Measurements from ENCODE around the gene RTTN. TPM values are rescaled to one million over a fixed set of nuclear protein-coding genes. Genes with fewer than 3 reads are reported as not detected.

The RTTN gene
- total RNA-seq, 2 experiments from 2014 or later = 30.2 to 32.0 TPM

DNA sequence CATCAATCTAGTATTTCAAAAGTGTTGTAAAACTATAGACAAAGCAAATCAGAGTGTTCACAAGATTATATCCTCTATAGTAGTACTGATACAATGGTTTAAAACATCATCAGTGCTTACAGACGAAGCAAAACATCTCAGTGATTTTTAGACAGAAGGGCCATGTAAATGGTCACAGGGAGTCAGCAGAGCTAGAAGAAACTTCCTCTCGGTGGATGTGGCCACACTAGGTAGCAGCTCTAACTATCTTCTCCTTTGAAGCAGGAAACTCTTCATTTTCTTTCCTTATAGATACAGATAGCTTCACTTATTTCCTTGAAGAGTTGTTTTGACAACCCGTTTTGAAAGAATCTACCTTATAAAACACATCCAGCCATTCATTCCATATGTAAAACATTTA is 177.4 kb downstream of the RTTN start:
- Mint-ChIP-seq H3K4me1 (ENCODE audit: low read depth) (no peaks in the 10 kb centered on the region), H3K36me3 (ENCODE audit: low read depth) (peaks cover 39% of the 10 kb centered on the region), H3K27me3 (ENCODE audit: low read depth) (no peaks in the 10 kb centered on the region), H3K27ac (no peak overlapping the region), H3K4me3 (no peak overlapping the region), H3K9me3 (no peaks in the 10 kb centered on the region)
- DNase-seq = no peak
- intact Hi-C loops (cut with micrococcal nuclease) = no loop called here
- CTCF ChIA-PET = interaction anchor here (0.6 kb wide), 1 partner anchor 73 kb away, joined by 3 read pairs; no protein-coding TSS in a partner anchor

DNA sequence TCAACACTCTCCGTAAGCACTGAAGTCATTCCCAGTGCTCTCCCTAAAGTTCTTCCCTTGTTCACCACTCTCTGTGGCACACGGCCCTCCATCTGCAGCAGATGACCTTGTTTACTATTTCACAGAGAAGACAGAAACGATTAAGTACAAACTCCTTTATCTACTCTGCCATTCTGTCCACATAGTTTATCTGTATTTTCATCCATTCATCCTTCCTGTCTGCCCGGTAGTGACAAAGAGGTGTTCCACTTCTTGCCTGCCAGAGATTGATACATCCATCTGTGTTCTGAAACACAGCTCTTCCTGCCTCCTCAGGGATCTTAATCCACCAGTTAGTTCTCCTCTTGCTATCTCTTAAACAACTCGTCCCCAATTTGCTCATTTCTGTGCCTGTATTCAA is 179.9 kb downstream of the RTTN start:
- no peak for DNase-seq
- Mint-ChIP-seq H3K4me3 (no peak overlapping the region), H3K9me3 (no peaks in the 10 kb centered on the region), H3K27ac (no peak overlapping the region), H3K4me1 (ENCODE audit: low read depth) (no peaks in the 10 kb centered on the region), H3K36me3 (ENCODE audit: low read depth) (peaks cover 43% of the 10 kb centered on the region), H3K27me3 (ENCODE audit: low read depth) (no peaks in the 10 kb centered on the region)
- intact Hi-C loops (cut with micrococcal nuclease) = no loop called here
- CTCF ChIA-PET = no interaction called here

DNA sequence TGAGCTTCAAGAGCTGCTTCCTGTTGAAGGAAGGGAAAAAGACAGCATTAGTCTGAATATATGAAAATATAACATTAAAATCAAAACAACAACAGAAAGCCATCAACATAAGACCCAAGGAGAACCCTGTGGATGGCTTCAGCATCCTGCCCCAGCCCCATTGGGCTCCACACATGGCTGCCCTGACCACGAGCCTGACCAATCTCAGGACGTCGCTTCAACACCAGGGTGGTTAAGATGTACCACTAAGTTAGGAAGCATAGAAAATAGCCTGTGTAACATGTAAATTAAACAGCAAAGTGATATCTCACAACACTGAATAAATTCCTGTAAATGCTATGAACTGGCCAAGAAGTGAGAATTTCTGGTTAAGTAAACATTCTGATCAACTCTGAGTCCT is 180.7 kb downstream of the RTTN start:
- no peaks in the 10 kb centered on the region for H3K27me3 Mint-ChIP-seq (ENCODE audit: low read depth)
- H3K4me3 Mint-ChIP-seq = no peak overlapping the region
- no peak overlapping the region for H3K27ac Mint-ChIP-seq
- no peaks in the 10 kb centered on the region for H3K4me1 Mint-ChIP-seq (ENCODE audit: low read depth)
- CTCF ChIA-PET = no interaction called here
- H3K9me3 Mint-ChIP-seq = no peaks in the 10 kb centered on the region
- no peak for DNase-seq
- intact Hi-C loops (cut with micrococcal nuclease) = no loop called here
- peaks cover 41% of the 10 kb centered on the region for H3K36me3 Mint-ChIP-seq (ENCODE audit: low read depth)

DNA sequence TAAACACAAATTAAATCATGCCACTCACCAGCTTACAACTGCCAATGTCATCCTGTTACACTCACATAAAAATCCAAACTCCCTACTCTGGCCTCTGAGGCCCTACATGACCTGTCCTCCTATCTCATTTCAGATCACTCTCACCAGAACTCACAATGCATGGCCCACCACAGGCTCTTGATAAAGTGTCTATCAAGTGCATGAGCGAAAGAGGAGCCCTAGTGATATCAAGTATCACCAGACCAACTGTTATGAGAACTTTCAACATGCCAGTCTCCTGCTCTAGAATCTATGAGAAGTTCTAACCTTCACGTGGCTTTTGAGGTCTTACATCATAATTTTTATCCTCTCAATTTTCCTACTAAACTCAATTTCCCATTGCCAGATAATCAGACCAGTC is 181.4 kb downstream of the RTTN start:
- no peak for DNase-seq
- Mint-ChIP-seq H3K9me3 (no peaks in the 10 kb centered on the region), H3K4me3 (no peak overlapping the region), H3K27me3 (ENCODE audit: low read depth) (no peaks in the 10 kb centered on the region), H3K36me3 (ENCODE audit: low read depth) (peaks cover 38% of the 10 kb centered on the region), H3K4me1 (ENCODE audit: low read depth) (no peaks in the 10 kb centered on the region), H3K27ac (no peak overlapping the region)
- intact Hi-C loops (cut with micrococcal nuclease) = no loop called here
- CTCF ChIA-PET = no interaction called here

DNA sequence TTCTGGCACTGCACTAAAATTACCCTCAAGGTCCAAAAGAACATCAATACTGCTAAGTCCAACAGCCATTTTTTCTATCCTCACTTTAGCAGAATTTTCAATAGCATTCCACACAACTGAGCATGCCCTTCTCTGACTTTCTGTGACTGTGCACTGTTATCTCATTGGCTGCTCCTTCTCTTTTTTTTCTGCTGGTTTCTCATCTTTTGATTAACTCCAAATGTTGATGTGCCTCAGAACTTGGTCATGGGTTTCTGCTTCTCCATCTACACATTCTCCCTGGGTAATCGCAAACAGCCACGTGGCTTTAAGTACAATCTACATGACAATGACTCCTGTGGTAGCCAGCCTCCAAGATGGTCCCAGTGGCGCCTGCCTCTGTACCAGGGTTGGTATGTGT is 182.9 kb downstream of the RTTN start:
- intact Hi-C loops (cut with micrococcal nuclease) = no loop called here
- CTCF ChIA-PET = no interaction called here
- DNase-seq = no peak
- no peak overlapping the region for H3K27ac Mint-ChIP-seq
- no peaks in the 10 kb centered on the region for H3K4me1 Mint-ChIP-seq (ENCODE audit: low read depth)
- peaks cover 41% of the 10 kb centered on the region for H3K36me3 Mint-ChIP-seq (ENCODE audit: low read depth)
- H3K4me3 Mint-ChIP-seq = no peak overlapping the region
- H3K9me3 Mint-ChIP-seq = no peaks in the 10 kb centered on the region
- no peaks in the 10 kb centered on the region for H3K27me3 Mint-ChIP-seq (ENCODE audit: low read depth)

DNA sequence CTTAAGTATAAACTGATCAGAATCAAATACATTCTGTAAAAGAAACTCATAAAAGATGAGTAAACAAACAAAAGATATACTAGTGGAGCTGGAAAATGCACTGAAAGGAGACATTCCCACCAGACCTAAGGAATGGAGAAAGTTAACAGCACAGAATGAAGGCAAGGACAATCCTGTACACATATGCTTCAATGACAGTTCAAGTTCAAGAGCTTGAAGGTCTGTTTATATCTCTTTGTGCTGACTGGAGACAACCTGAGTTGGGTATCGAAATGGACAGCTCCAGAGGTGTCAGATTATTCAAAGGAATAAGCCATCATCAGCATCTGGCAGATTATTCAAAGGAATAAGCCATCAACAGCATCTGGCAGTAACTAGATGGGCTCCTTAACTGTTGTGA is 184.0 kb downstream of the RTTN start:
- Mint-ChIP-seq H3K9me3 (no peaks in the 10 kb centered on the region), H3K27ac (no peak overlapping the region), H3K4me3 (no peak overlapping the region), H3K4me1 (ENCODE audit: low read depth) (no peaks in the 10 kb centered on the region), H3K36me3 (ENCODE audit: low read depth) (peaks cover 42% of the 10 kb centered on the region), H3K27me3 (ENCODE audit: low read depth) (no peaks in the 10 kb centered on the region)
- intact Hi-C loops (cut with micrococcal nuclease) = no loop called here
- CTCF ChIA-PET = no interaction called here
- no peak for DNase-seq

DNA sequence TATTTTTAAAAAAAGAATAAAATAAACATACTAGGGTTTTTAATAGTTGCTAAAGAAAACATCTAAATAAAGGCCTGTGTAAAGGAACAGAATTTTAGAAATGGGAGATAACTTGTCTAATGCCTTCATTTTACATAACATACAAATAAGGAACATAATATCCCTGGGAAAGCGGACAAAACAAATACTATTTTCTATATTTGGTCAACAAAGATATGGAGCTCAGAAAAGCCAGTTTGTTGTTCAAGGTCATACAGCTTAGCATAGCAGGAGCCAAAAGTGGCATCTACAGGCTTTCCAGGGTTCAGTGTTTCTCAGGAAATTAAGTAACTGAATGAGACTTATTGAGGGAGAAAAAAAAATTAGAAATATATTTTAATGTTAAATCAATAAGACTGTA is 184.4 kb downstream of the RTTN start:
- Mint-ChIP-seq H3K4me1 (ENCODE audit: low read depth) (no peaks in the 10 kb centered on the region), H3K27me3 (ENCODE audit: low read depth) (no peaks in the 10 kb centered on the region), H3K36me3 (ENCODE audit: low read depth) (peaks cover 43% of the 10 kb centered on the region), H3K4me3 (no peak overlapping the region), H3K27ac (no peak overlapping the region), H3K9me3 (no peaks in the 10 kb centered on the region)
- intact Hi-C loops (cut with micrococcal nuclease) = no loop called here
- DNase-seq = no peak
- CTCF ChIA-PET = no interaction called here

DNA sequence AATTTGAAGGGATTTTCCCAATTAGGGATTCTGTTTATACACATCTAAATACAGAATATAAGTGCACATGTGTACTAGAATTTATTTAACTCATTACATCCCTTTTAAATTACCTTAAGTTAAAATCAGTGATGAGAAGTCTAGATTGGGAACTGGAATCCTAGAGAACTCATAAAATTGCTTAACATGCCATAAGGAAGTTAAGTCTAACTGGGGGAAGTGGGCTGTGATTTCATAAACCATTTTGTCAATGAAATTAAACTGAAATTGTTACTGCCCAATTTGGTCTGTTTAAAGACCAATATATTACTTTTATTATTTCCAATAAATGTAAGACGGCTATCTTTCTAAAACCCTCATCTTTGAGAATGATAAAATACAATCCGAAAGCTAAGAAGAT is 185.5 kb downstream of the RTTN start:
- Mint-ChIP-seq H3K4me1 (ENCODE audit: low read depth) (no peaks in the 10 kb centered on the region), H3K9me3 (no peaks in the 10 kb centered on the region), H3K4me3 (no peak overlapping the region), H3K27ac (no peak overlapping the region), H3K36me3 (ENCODE audit: low read depth) (peaks cover 46% of the 10 kb centered on the region), H3K27me3 (ENCODE audit: low read depth) (no peaks in the 10 kb centered on the region)
- DNase-seq = no peak
- intact Hi-C loops (cut with micrococcal nuclease) = no loop called here
- CTCF ChIA-PET = no interaction called here

DNA sequence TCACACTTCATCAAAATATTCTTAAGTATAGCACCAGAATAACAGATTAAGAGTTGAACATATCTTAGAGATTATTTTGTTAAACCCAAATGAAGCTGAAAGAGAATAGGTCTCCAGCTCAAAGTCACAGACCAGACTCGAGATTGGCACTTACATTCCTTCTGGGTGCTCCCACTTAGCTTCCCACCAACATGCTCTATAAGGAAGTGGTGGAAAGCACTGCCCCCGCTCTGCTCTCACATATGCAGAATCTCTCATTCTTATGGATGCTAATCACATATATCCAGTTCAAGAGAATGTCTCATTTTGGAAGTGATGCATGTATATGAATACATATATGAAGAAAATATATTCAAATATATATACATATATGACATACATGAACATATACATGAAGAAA is 186.4 kb downstream of the RTTN start:
- DNase-seq = no peak
- Mint-ChIP-seq H3K27ac (no peak overlapping the region), H3K36me3 (ENCODE audit: low read depth) (peaks cover 42% of the 10 kb centered on the region), H3K4me3 (no peak overlapping the region), H3K9me3 (no peaks in the 10 kb centered on the region), H3K4me1 (ENCODE audit: low read depth) (no peaks in the 10 kb centered on the region), H3K27me3 (ENCODE audit: low read depth) (no peaks in the 10 kb centered on the region)
- CTCF ChIA-PET = interaction anchor here (0.6 kb wide), 1 partner anchor 189 kb away, joined by 4 read pairs; no protein-coding TSS in a partner anchor
- intact Hi-C loops (cut with micrococcal nuclease) = no loop called here

DNA sequence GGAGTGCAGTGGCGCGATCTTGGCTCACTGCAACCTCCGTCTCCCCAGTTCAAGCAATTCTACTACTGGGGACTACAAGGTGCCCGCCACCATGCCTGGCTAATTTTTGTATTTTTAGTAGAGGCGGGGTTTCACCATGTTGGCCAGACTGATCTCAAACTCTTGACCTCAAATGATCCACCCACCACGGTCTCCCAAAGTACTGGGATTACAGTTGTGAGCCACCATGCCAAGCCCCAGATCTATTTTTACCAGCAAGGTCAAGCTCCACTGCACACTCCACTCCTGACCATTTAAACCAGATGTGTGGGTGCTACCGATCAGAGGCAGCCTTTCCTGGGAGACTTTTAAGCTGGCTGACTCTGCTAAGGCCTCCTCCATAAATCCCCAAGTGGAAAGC is 190.4 kb downstream of the RTTN start:
- no peaks in the 10 kb centered on the region for H3K27me3 Mint-ChIP-seq (ENCODE audit: low read depth)
- intact Hi-C loops (cut with micrococcal nuclease) = no loop called here

DNA sequence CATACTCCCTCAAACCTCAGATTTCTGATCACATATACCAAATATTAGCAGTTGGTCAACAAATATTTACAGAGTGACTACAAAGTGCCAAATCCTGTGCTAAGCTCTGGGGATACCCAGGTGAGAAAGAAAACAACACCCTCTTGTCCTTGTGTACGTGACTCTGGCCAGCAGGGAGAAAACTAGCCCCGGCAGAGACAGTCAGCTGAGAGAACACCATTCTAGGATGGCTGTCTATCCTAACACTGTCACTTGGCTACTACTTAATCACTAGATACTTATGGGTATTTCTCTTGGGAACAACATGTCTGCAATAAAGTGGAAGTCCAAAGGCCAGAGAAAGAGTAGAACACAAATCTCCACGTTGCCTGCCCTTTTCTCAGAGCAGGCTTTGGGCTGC is 199.9 kb downstream of the RTTN start:
- no peaks in the 10 kb centered on the region for H3K27me3 Mint-ChIP-seq (ENCODE audit: low read depth)
- no peak overlapping the region for H3K27ac Mint-ChIP-seq
- intact Hi-C loops (cut with micrococcal nuclease) = no loop called here
- H3K9me3 Mint-ChIP-seq = peaks cover 6% of the 10 kb centered on the region
- H3K4me3 Mint-ChIP-seq = no peak overlapping the region
- peaks cover 52% of the 10 kb centered on the region for H3K36me3 Mint-ChIP-seq (ENCODE audit: low read depth)
- CTCF ChIA-PET = no interaction called here
- H3K4me1 Mint-ChIP-seq (ENCODE audit: low read depth) = no peaks in the 10 kb centered on the region
- DNase-seq = no peak

More for the DNA sequence above, 190.4 kb downstream of the RTTN start:
- peaks cover 45% of the 10 kb centered on the region for H3K36me3 Mint-ChIP-seq (ENCODE audit: low read depth)
- peaks cover 14% of the 10 kb centered on the region for H3K9me3 Mint-ChIP-seq
- no peak overlapping the region for H3K4me3 Mint-ChIP-seq
- CTCF ChIA-PET = no interaction called here
- no peak for DNase-seq
- H3K27ac Mint-ChIP-seq = no peak overlapping the region
- H3K4me1 Mint-ChIP-seq (ENCODE audit: low read depth) = no peaks in the 10 kb centered on the region

DNA sequence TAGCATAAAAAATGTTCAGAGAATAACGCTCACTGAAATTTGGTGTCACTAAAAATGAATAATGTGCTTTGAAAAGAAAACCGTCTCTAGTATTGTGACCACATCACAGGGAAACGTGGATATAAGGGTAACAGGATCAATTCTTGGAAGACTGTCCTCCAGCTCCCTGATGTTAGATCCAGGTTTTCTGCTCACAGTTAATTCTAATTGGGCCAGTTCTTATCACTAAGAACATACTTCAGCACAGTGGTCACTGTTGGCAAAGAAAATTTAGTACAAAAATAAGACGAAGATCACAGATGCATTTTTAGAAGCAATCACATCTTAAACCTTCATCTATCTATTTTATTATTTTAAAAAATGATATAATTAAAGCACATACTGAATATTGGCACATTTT is 200.8 kb downstream of the RTTN start:
- no peak for DNase-seq
- Mint-ChIP-seq H3K27ac (no peak overlapping the region), H3K9me3 (no peaks in the 10 kb centered on the region), H3K4me1 (ENCODE audit: low read depth) (no peaks in the 10 kb centered on the region), H3K4me3 (no peak overlapping the region), H3K36me3 (ENCODE audit: low read depth) (peaks cover 44% of the 10 kb centered on the region), H3K27me3 (ENCODE audit: low read depth) (no peaks in the 10 kb centered on the region)
- CTCF ChIA-PET = interaction anchor here (0.8 kb wide), 1 partner anchor 130 kb away, joined by 3 read pairs; no protein-coding TSS in a partner anchor
- intact Hi-C loops (cut with micrococcal nuclease) = no loop called here

DNA sequence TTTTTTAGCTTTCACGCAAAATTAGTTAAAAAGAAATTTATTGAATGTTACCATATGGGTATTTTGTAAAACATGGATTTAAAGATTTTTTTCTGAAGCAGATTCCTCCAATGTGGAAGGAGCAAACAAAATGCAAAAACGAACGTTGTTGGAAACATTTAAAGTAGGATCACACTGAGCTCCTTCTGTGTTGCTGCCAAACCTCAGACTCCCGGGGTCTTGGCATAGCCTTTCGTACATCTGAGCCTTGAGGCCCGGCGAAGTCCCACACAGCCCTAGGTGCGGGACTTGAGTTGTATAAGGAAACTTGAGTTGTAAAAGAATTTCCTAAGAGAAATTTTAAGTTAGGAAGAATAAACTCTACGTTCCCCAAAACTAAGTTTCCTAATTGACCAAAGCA is 205.8 kb downstream of the RTTN start:
- H3K27ac Mint-ChIP-seq = no peak overlapping the region
- no peaks in the 10 kb centered on the region for H3K27me3 Mint-ChIP-seq (ENCODE audit: low read depth)
- H3K9me3 Mint-ChIP-seq = no peaks in the 10 kb centered on the region
- CTCF ChIA-PET = interaction anchor here (0.6 to 0.7 kb wide), 2 partner anchors 16 to 411 kb away, joined by 3 read pairs; no protein-coding TSS in a partner anchor
- intact Hi-C loops (cut with micrococcal nuclease) = no loop called here
- no peak overlapping the region for H3K4me3 Mint-ChIP-seq
- peaks cover 12% of the 10 kb centered on the region for H3K4me1 Mint-ChIP-seq (ENCODE audit: low read depth)
- peaks cover 40% of the 10 kb centered on the region for H3K36me3 Mint-ChIP-seq (ENCODE audit: low read depth)
- no peak for DNase-seq

DNA sequence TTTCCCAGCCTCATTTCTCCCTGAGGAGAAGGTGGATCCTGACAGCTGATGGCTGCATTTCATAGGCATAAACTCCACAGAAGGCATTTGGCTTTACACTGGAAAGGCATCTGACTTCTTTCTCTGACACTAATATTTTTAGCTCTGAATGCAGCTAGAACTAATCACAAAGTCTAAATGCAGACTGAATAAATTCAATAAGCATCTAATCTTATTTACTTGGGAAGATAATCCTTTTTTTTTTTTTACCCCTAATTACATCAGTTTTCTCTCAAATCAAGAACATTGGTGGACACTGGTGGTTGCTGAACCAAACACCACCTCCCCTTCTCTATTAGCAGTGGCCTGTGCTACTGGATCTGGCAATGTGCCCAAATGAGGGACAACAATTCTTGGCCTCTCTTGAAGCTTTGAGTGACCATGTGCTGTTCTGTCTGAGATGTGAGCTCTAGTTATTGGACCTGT is 206.9 kb downstream of the RTTN start:
- Mint-ChIP-seq H3K4me1 (ENCODE audit: low read depth) (peaks cover 15% of the 10 kb centered on the region), H3K4me3 (no peak overlapping the region), H3K27ac (no peak overlapping the region), H3K9me3 (no peaks in the 10 kb centered on the region), H3K27me3 (ENCODE audit: low read depth) (no peaks in the 10 kb centered on the region), H3K36me3 (ENCODE audit: low read depth) (peaks cover 37% of the 10 kb centered on the region)
- intact Hi-C loops (cut with micrococcal nuclease) = no loop called here
- DNase-seq = no peak
- CTCF ChIA-PET = no interaction called here

All from activated naive CD4-positive, alpha-beta T cell treated with anti-CD3 and anti-CD28 coated beads for 36 hours (primary cell).